ENCODE measurements around the gene CISD1.

DNA sequence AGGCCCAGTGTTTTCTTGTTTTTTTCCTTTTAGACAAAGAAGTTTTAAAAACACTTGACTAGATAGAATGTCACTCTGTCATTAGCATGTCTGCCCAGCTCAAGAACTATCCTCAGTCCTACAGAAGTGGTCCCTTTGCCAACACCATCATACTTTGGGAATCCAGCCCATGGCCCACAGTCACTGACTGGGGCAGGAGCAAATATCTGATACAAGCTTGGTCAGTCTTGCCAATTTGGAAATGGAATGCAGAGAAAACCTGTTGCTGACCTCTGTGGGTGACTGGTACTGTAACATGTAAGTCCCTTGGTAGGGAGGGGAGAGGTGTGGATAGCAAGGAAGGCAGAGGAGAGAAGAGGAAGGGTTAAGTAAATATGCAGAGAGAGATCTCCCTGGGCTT lies 49.1 kb upstream of the CISD1 start:
- TF ChIP-seq, protein P1, sequence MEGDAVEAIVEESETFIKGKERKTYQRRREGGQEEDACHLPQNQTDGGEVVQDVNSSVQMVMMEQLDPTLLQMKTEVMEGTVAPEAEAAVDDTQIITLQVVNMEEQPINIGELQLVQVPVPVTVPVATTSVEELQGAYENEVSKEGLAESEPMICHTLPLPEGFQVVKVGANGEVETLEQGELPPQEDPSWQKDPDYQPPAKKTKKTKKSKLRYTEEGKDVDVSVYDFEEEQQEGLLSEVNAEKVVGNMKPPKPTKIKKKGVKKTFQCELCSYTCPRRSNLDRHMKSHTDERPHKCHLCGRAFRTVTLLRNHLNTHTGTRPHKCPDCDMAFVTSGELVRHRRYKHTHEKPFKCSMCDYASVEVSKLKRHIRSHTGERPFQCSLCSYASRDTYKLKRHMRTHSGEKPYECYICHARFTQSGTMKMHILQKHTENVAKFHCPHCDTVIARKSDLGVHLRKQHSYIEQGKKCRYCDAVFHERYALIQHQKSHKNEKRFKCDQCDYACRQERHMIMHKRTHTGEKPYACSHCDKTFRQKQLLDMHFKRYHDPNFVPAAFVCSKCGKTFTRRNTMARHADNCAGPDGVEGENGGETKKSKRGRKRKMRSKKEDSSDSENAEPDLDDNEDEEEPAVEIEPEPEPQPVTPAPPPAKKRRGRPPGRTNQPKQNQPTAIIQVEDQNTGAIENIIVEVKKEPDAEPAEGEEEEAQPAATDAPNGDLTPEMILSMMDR (conservative IDR thresholded peaks at IDR 0.05), result no peak
- TF ChIP-seq ZFX (IDR thresholded peaks at IDR 0.05), result no peak
